LNCAP (cell line): ENCODE results near the gene SLC12A2.

Experiments used
- CTCF ChIP-seq: fragments of 450-650 bp; IDR thresholded peaks from 2 replicates; pipeline ENCODE4 v1.5.1; 2017; ENCODE audit warnings: mild to moderate bottlenecking

SLC12A2 gene

GRCh38 chr5:128196791-128197190, 113.2 kb downstream of the SLC12A2 start:
- no peak for TF ChIP-seq CTCF

- no peak for TF ChIP-seq CTCF
These were observed 114.4 kb downstream of the SLC12A2 start for GRCh38 chr5:128197896-128198522.

- TF ChIP-seq CTCF = no peak
These were observed 115.5 kb downstream of the SLC12A2 start for GRCh38 chr5:128199104-128199503.

GRCh38 chr5:128199611-128200010, 116.0 kb downstream of the SLC12A2 start:
- TF ChIP-seq CTCF = no peak

GRCh38 chr5:128201065-128201926, 117.7 kb downstream of the SLC12A2 start:
- peak; percentile 89 for TF ChIP-seq CTCF

- TF ChIP-seq CTCF = no peak
These were observed 118.8 kb downstream of the SLC12A2 start for GRCh38 chr5:128202320-128202719.

GRCh38 chr5:128208436-128208835, 124.9 kb downstream of the SLC12A2 start:
- TF ChIP-seq CTCF = no peak
